GM19463 (cell line): ENCODE results near the gene C9.
A peak's percentile ranks its signal among the peaks of the same experiment; 100 is the strongest.
"Not testable (repeated sequence)": the region's sequence is repeated elsewhere in the genome, so short reads cannot be mapped to it uniquely, and the experiment has no call there.

Experiments
- ATAC-seq: cut with Tn5 transposase; IDR thresholded peaks from one replicate; pipeline ENCODE4 v1.9.1; 2021; ENCODE audit warnings: mild to moderate bottlenecking, moderate library complexity; ENCODE audit not compliant: unreplicated experiment

The C9 gene

GRCh38 chr5:39364367-39364766, at the start of gene C9:
Gene C9, minus strand, starts transcription at chr5:39364495. Its CDS starts 31 bp downstream, at chr5:39364464.
- ATAC-seq = no peak

DNA sequence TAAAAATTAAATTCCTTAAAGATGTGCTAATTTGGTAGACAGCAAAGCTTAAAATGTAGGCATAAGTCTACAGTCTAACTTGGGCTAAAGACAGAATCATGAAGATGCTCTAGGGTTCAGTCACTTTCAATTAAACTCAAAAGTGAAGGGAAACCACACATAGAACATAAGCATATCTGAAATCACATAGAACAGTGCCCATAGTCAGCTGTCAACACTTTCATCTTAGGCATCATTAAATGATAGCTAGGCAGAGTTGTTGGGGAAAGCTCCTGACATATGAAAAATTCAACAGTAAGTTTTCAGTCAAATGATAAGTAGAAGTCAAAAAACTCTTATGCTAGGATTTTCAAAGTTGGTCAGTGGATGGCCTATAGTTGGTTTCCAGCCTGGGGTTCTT, 49.5 kb upstream of the C9 start:
- ATAC-seq = no peak

- ATAC-seq = no peak
These were observed 48.6 kb upstream of the C9 start for GRCh38 chr5:39412721-39413394.

GRCh38 chr5:39411985-39412384, 47.7 kb upstream of the C9 start:
- ATAC-seq = no peak

- no peak for ATAC-seq
These were observed 46.8 kb upstream of the C9 start for GRCh38 chr5:39411061-39411460.

GRCh38 chr5:39409033-39409432, 44.7 kb upstream of the C9 start:
- no peak for ATAC-seq

DNA sequence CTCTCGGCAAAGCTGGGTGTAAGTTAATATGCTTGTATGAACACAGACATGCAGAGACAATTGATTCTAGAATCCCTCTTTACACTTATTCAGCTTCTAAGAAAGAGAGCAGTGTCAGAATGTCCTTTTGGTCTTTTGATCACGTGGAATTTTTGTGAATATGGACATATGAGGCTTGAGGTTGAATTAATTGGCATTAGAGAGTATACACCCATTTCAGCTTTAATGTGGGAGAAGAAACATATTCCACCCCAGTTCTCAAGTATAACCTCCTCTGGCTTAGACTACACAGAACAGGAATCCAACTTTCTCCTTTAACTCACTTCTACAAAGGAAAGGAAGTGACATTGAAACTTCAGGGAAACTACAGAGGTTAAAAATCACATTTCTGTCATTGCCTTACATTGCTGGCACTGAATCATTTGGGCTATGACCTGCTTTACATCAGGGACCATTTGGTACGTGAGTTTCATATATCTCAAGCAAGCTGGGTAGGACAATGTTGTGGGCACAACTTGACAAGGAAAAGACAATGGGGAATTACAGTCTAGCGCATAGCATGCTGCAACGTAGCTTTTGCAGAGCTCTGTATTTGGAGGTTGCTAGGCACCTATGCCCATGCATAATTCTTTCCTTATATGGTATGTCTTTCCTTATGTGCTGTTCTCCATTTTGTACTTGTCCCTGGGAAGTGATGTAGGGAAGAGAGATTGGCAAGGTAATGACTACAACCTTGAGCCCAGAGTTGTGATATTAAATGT, 41.0 kb upstream of the C9 start:
- ATAC-seq = no peak

- not testable (repeated sequence) for ATAC-seq
These were observed 39.5 kb upstream of the C9 start for GRCh38 chr5:39403761-39404160.

DNA sequence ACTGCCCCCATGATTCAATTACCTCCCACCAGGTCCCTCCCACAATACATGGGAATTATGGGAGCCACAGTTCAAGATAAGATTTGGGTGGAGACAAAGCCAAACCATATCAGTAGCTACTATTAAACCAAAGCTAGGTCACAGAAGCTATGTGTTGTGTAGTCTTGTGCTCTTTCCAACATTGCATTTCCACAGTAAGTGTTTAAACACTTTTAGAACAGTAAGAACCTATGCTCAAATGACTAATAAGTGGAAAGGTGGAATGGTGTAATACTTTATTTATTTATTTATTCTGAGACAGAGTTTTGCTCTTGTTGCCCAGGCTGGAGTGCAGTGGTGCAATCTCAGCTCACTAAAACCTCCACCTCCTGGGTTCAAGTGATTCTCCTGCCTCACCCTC, 37.8 kb upstream of the C9 start:
- not testable (repeated sequence) for ATAC-seq

GRCh38 chr5:39400713-39401578, 36.7 kb upstream of the C9 start:
- ATAC-seq = no peak

- ATAC-seq = no peak
These were observed 35.1 kb upstream of the C9 start for GRCh38 chr5:39399135-39400036.

GRCh38 chr5:39396843-39397242, 32.5 kb upstream of the C9 start:
- no peak for ATAC-seq

GRCh38 chr5:39395521-39395920, 31.2 kb upstream of the C9 start:
- ATAC-seq = no peak

DNA sequence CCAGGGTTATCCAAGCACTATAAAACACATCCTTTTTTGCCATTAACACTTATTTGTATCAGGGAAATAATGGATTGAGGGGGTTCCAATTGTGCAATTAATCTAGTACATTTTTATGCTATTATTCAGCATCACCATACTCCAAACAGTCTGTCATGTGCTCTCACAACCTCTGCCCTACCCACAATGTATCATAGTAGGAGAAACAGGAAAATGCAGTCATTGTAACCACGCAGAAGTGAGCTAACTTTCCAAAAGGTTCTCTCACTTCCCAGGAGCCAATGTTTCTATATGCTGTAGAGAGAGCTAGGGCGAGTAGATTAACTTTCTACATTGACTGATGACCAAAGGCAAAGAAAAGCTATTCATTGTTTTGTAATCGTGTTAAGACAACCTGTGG, 30.7 kb upstream of the C9 start:
- no peak for ATAC-seq

- no peak for ATAC-seq
These were observed 26.6 kb upstream of the C9 start for GRCh38 chr5:39390945-39391344.

- ATAC-seq = no peak
These were observed 23.0 kb upstream of the C9 start for GRCh38 chr5:39387293-39387692.

GRCh38 chr5:39384271-39384670, 20.0 kb upstream of the C9 start:
- ATAC-seq = no peak

GRCh38 chr5:39381376-39381775, 17.1 kb upstream of the C9 start:
- no peak for ATAC-seq

DNA sequence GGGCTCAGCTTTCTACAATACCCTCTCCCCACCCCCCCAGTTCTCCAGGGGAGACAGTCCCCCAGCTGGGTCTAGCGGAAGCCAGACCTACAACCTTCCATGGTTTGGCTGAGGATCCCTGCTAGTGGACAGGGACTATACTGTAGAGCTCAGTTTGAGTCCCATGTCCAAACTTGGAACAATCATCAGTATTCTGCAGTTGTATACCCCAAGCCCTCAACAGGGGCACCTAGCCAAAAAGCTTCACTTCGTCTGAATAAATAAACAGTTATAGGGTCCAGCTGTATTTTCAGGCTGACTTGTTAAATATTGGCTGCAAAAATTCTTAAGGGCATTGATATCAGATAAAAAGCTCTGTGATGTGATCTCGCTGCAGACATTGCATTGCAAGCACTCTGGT, 15.4 kb upstream of the C9 start:
- no peak for ATAC-seq

GRCh38 chr5:39377613-39378012, 13.3 kb upstream of the C9 start:
- no peak for ATAC-seq

DNA sequence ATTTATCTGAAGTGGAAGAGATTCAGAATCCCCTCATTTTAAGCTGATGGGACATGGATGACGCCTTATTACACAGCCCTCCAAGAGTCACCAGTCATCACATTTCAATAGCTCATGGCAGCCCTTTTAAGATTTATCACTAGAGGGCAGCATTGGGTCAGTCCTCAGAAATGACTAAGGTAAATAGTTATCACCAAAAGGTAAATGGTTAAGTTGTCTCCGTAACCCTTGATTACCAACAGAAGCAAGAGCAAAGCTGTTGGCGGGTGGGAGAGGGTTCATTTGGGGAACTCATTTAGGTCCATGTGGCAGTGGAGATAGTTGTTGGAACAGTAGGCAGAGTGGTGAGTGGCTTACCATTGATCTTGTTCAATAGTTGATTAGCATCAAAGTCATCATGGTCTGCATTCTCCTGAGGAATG, 12.0 kb upstream of the C9 start:
- peak; percentile 75 for ATAC-seq
